Endometrial microvascular endothelial cells (primary cell): ENCODE results near the gene C4BPB. TPM values are rescaled to one million over a fixed set of nuclear protein-coding genes. Genes with fewer than 3 reads are reported as not detected.

Experiments
- in situ Hi-C: cut with HindIII; loops from 2 replicates; pipeline ENCODE4 v1.10.0; 2017; ENCODE audit warnings: low sequenced_read_pairs, low pct_unique_long_range_greater_than_20kb; ENCODE audit errors: inconsistent ontology term
- total RNA-seq: library from RNA; depleted of rRNA; stranded (reverse); fragments of >200 nt; gene quantifications from one replicate; pipeline ENCODE4 v1.2.3, GENCODE V29; 2015; ENCODE audit errors: inconsistent ontology term

C4BPB gene
- total RNA-seq, 1 donor from 2014 or later = not detected

GRCh38 chr1:207112616-207113296, 24.1 kb downstream of the C4BPB start:
- in situ Hi-C loops = no loop called here

- in situ Hi-C loops = no loop called here
Measured at GRCh38 chr1:207115269-207115668, 26.6 kb downstream of the C4BPB start.

GRCh38 chr1:207124389-207124788, 35.7 kb downstream of the C4BPB start:
- in situ Hi-C loops = no loop called here

GRCh38 chr1:207128336-207128921, 39.8 kb downstream of the C4BPB start:
- in situ Hi-C loops = no loop called here

GRCh38 chr1:207129053-207129452, 40.4 kb downstream of the C4BPB start:
- in situ Hi-C loops = no loop called here

- in situ Hi-C loops = no loop called here
Measured at GRCh38 chr1:207130252-207131036, 41.8 kb downstream of the C4BPB start.

GRCh38 chr1:207131163-207131562, 42.5 kb downstream of the C4BPB start:
- in situ Hi-C loops = no loop called here

- in situ Hi-C loops = no loop called here
Measured at GRCh38 chr1:207134581-207134980, 45.9 kb downstream of the C4BPB start.

GRCh38 chr1:207139616-207140015, 51.0 kb downstream of the C4BPB start:
- in situ Hi-C loops = no loop called here

- in situ Hi-C loops = no loop called here
Measured at GRCh38 chr1:207140536-207140935, 51.9 kb downstream of the C4BPB start.

- in situ Hi-C loops = no loop called here
Measured at GRCh38 chr1:207145401-207146058, 56.9 kb downstream of the C4BPB start.

Other genes starting within 250 kb of the C4BPB start
- not detected for gene IL20, start 223.2 kb upstream of the C4BPB start, total RNA-seq
- gene IL24, start 191.4 kb upstream of the C4BPB start, total RNA-seq = not detected
- gene FCMR, start 166.9 kb upstream of the C4BPB start, total RNA-seq = not detected
- not detected for gene PIGR, start 142.4 kb upstream of the C4BPB start, total RNA-seq
- gene FCAMR, start 118.4 kb upstream of the C4BPB start, total RNA-seq = not detected
- gene C1orf116, start 56.1 kb upstream of the C4BPB start, total RNA-seq = not detected
- 5.1 TPM for gene YOD1, start 37.7 kb upstream of the C4BPB start, total RNA-seq
- 0.09 TPM for gene PFKFB2, start 35.6 kb upstream of the C4BPB start, total RNA-seq
- gene C4BPA, start 15.4 kb downstream of the C4BPB start, total RNA-seq = not detected
- 180 TPM for gene CD55, start 232.8 kb downstream of the C4BPB start, total RNA-seq